ENCODE results near the gene NT5C1B. TPM values are rescaled to one million over a fixed set of nuclear protein-coding genes. Genes with fewer than 3 reads are reported as not detected.

Gene NT5C1B
- total and polyA plus RNA-seq, 2 experiments from 2014 or later, result not detected

DNA sequence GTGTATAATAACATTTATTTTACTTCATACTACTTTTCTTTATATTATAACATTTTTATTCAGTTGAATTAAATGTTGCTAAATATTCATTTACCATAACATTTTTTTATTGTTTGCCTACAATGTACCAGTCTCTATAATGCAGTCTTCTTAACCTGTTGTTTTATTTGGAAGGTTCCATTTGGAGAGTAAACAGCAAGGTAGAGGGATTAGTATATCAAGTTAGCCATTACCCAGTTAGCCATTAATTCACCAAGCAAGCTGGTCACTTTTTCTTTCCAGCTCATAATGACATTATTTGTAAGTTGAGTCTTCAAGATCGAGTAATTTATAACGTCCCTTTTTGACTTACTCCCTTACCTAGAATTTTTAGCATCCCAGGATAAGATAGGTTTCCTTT, 29.7 kb upstream of the NT5C1B start:
- no peaks in the 10 kb centered on the region for H3K36me3 ChIP-seq (ENCODE audit: insufficient read depth)
- ATAC-seq, result no peak
- H3K4me3 ChIP-seq, result no peak overlapping the region

More for the DNA sequence above, 29.7 kb upstream of the NT5C1B start:
- DNase-seq (ENCODE audit: low spot score), result no peak
- Mint-ChIP-seq H3K27me3 (ENCODE audit: insufficient read depth, low read depth, poor library complexity) (no peaks in the 10 kb centered on the region), H3K27ac (no peak overlapping the region), H3K4me1 (no peaks in the 10 kb centered on the region), H3K4me3 (no peak overlapping the region), H3K9me3 (no peaks in the 10 kb centered on the region; the same call in 2 of the 3 replicates), H3K36me3 (ENCODE audit: low read depth) (no peaks in the 10 kb centered on the region)
- Histone ChIP-seq H4K20me1 (replicated peaks; ENCODE audit: insufficient read depth) (no peaks in the 10 kb centered on the region), H3K27me3 (ENCODE audit: insufficient read depth) (no peaks in the 10 kb centered on the region), H3F3A (replicated peaks; ENCODE audit: low read depth) (no peaks in the 10 kb centered on the region), H3K9me2 (ENCODE audit: insufficient read depth) (no peaks in the 10 kb centered on the region), H3K79me2 (replicated peaks; ENCODE audit: insufficient read depth) (no peaks in the 10 kb centered on the region), H2AFZ (no peak overlapping the region), H3K4me2 (no peak overlapping the region), H3K27ac (ENCODE audit: low read depth) (no peak overlapping the region), H3K4me1 (ENCODE audit: insufficient read depth) (no peaks in the 10 kb centered on the region)
- TF ChIP-seq, protein P1, sequence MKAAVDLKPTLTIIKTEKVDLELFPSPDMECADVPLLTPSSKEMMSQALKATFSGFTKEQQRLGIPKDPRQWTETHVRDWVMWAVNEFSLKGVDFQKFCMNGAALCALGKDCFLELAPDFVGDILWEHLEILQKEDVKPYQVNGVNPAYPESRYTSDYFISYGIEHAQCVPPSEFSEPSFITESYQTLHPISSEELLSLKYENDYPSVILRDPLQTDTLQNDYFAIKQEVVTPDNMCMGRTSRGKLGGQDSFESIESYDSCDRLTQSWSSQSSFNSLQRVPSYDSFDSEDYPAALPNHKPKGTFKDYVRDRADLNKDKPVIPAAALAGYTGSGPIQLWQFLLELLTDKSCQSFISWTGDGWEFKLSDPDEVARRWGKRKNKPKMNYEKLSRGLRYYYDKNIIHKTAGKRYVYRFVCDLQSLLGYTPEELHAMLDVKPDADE (IDR thresholded peaks at IDR 0.05), result no peak
- TF ChIP-seq, protein P2, sequence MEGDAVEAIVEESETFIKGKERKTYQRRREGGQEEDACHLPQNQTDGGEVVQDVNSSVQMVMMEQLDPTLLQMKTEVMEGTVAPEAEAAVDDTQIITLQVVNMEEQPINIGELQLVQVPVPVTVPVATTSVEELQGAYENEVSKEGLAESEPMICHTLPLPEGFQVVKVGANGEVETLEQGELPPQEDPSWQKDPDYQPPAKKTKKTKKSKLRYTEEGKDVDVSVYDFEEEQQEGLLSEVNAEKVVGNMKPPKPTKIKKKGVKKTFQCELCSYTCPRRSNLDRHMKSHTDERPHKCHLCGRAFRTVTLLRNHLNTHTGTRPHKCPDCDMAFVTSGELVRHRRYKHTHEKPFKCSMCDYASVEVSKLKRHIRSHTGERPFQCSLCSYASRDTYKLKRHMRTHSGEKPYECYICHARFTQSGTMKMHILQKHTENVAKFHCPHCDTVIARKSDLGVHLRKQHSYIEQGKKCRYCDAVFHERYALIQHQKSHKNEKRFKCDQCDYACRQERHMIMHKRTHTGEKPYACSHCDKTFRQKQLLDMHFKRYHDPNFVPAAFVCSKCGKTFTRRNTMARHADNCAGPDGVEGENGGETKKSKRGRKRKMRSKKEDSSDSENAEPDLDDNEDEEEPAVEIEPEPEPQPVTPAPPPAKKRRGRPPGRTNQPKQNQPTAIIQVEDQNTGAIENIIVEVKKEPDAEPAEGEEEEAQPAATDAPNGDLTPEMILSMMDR (conservative IDR thresholded peaks at IDR 0.05; ENCODE audit: low read depth in 2 of 2), result no peak
- no peak for TF ChIP-seq EZH2phosphoT487 (IDR thresholded peaks at IDR 0.05; ENCODE audit: unreplicated experiment)
- TF ChIP-seq NANOG (IDR thresholded peaks at IDR 0.05; ENCODE audit: borderline replicate concordance), result no peak
- TF ChIP-seq ZNF462 (CRISPR knock-in tag; IDR thresholded peaks at IDR 0.05), result no peak
- no peak for TF ChIP-seq STAT1 (IDR thresholded peaks at IDR 0.05; ENCODE audit: unreplicated experiment)
- no peak for TF ChIP-seq CREB1 (CRISPR knock-in tag; IDR thresholded peaks at IDR 0.05; ENCODE audit: low read depth)
- TF ChIP-seq EZH2 (IDR thresholded peaks at IDR 0.05; ENCODE audit: low read depth, unreplicated experiment), result no peak
- TF ChIP-seq JUNB (IDR thresholded peaks at IDR 0.05; ENCODE audit: unreplicated experiment), result no peak
- TF ChIP-seq, protein P3, sequence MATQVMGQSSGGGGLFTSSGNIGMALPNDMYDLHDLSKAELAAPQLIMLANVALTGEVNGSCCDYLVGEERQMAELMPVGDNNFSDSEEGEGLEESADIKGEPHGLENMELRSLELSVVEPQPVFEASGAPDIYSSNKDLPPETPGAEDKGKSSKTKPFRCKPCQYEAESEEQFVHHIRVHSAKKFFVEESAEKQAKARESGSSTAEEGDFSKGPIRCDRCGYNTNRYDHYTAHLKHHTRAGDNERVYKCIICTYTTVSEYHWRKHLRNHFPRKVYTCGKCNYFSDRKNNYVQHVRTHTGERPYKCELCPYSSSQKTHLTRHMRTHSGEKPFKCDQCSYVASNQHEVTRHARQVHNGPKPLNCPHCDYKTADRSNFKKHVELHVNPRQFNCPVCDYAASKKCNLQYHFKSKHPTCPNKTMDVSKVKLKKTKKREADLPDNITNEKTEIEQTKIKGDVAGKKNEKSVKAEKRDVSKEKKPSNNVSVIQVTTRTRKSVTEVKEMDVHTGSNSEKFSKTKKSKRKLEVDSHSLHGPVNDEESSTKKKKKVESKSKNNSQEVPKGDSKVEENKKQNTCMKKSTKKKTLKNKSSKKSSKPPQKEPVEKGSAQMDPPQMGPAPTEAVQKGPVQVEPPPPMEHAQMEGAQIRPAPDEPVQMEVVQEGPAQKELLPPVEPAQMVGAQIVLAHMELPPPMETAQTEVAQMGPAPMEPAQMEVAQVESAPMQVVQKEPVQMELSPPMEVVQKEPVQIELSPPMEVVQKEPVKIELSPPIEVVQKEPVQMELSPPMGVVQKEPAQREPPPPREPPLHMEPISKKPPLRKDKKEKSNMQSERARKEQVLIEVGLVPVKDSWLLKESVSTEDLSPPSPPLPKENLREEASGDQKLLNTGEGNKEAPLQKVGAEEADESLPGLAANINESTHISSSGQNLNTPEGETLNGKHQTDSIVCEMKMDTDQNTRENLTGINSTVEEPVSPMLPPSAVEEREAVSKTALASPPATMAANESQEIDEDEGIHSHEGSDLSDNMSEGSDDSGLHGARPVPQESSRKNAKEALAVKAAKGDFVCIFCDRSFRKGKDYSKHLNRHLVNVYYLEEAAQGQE (IDR thresholded peaks at IDR 0.05; ENCODE audit: unreplicated experiment), result no peak
- no peak for TF ChIP-seq ZNF114 (CRISPR knock-in tag; IDR thresholded peaks at IDR 0.05)
- TF ChIP-seq ZNF331 (CRISPR knock-in tag; IDR thresholded peaks at IDR 0.05; ENCODE audit: low read depth), result no peak
- no peak for TF ChIP-seq POLR2AphosphoS5 (IDR thresholded peaks at IDR 0.05; ENCODE audit: low read depth)
